Measurements from ENCODE around the gene CDK18. TPM values are rescaled to one million over a fixed set of nuclear protein-coding genes. Genes with fewer than 3 reads are reported as not detected.

The CDK18 gene
- total RNA-seq, 1 donor from 2014 or later, result 3.0 TPM

DNA sequence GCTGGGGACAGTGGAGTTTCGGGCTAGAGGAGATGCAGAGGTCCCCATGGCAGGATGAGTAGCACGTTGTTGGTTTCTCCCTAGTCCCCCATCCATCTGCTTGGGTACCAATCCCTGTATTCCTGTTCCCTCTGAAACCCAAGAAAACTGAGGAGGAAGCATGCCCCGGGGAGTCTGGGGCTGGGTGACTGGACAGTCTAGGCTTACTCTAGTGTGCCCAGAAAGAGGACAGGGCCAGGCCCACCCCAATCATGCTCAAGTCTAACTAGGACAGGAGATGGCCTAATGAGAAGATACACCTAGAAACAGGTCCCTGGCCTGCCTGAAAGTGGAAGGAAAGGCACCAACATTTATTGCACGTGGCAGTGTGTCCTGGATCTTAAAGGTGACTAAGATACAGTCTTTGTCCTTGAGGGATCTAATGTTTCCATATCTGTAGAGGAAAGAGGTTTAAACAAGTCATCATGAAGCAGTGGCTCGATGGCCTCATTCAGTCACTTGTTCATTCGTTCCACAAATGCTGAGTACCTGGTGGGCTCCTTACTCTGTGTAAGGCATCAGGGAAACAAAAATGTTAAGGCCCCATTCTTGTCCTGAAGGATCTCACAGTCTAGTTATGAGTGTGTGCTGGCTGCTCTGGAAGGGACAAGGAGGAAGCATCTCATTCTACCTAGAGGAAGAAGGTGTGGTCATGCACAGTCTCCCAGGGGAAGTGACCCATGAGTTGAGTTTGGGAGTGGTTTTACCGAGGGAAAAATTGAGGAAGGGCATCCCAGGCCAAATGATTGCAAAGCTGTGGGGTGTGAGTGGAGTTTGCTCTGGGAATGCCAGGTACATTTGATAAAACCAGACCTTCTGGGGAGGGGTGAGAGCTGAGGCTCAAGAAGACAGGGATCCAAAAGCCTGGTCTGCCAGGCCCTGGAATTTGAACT, 10.0 kb downstream of the CDK18 start:
- H3K4me1 Mint-ChIP-seq (ENCODE audit: unreplicated experiment), result peaks cover 27% of the 10 kb centered on the region
- TF ChIP-seq, protein P1, sequence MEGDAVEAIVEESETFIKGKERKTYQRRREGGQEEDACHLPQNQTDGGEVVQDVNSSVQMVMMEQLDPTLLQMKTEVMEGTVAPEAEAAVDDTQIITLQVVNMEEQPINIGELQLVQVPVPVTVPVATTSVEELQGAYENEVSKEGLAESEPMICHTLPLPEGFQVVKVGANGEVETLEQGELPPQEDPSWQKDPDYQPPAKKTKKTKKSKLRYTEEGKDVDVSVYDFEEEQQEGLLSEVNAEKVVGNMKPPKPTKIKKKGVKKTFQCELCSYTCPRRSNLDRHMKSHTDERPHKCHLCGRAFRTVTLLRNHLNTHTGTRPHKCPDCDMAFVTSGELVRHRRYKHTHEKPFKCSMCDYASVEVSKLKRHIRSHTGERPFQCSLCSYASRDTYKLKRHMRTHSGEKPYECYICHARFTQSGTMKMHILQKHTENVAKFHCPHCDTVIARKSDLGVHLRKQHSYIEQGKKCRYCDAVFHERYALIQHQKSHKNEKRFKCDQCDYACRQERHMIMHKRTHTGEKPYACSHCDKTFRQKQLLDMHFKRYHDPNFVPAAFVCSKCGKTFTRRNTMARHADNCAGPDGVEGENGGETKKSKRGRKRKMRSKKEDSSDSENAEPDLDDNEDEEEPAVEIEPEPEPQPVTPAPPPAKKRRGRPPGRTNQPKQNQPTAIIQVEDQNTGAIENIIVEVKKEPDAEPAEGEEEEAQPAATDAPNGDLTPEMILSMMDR (IDR thresholded peaks at IDR 0.05), result no peak
- no peaks in the 10 kb centered on the region for H3K36me3 Mint-ChIP-seq (ENCODE audit: unreplicated experiment)
- no peaks in the 10 kb centered on the region for H3K9me3 Mint-ChIP-seq (ENCODE audit: unreplicated experiment)
- H3K4me3 Mint-ChIP-seq (ENCODE audit: unreplicated experiment), result no peak overlapping the region
- peaks cover 13% of the 10 kb centered on the region for H3K27me3 Mint-ChIP-seq (ENCODE audit: unreplicated experiment)
- no peak overlapping the region for H3K27ac Mint-ChIP-seq (ENCODE audit: unreplicated experiment)
- no peak for DNase-seq (ENCODE audit: extremely low spot score, unreplicated experiment)

DNA sequence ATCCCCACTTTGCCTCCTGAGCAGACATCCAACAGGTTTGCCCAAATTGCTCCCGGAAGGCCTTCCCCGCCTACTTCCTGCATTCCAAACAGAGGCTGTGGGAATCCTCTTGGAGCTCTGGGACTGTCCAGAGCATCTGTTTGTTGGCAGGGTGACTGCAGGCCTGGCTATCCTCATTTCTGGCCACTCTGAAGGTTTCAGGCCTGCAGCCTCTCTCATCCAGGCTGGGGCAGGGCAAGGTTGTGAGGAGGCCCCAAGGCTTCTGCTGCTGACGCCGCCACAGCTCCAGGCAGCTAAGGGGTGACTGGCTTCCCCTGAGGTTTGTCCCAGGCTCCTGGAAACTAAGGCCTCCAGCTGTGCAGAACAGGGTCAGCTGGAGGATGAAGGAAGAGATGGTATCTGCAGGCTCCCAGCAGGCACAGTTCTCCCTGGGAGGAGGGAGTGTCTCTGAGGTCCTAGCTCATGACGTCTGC, 11.3 kb downstream of the CDK18 start:
- TF ChIP-seq, protein P1 (IDR thresholded peaks at IDR 0.05), result no peak
- Mint-ChIP-seq H3K9me3 (ENCODE audit: unreplicated experiment) (no peaks in the 10 kb centered on the region), H3K4me1 (ENCODE audit: unreplicated experiment) (peaks cover 30% of the 10 kb centered on the region), H3K4me3 (ENCODE audit: unreplicated experiment) (no peak overlapping the region), H3K36me3 (ENCODE audit: unreplicated experiment) (no peaks in the 10 kb centered on the region), H3K27me3 (ENCODE audit: unreplicated experiment) (peaks cover 18% of the 10 kb centered on the region), H3K27ac (ENCODE audit: unreplicated experiment) (no peak overlapping the region)
- no peak for DNase-seq (ENCODE audit: extremely low spot score, unreplicated experiment)

DNA sequence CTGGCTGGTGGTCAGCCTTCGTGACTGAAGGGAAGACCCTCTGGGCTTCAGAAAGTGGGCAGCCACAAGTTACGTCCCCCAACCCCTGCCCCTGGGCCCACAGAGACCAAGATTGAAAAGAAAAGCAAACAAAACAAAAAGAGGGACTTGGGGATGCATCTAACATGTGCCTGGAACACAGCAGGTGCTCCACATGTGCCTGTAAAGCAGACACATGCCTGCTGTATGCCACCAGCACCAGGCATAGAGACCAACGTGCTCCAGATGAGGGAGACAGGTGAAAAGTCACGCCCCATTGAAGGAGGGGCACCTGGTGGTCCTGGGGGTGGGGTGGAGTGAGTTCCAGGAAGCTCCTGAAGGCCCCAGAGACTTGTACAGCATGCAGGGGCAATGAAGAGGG, 11.9 kb downstream of the CDK18 start:
- peaks cover 18% of the 10 kb centered on the region for H3K27me3 Mint-ChIP-seq (ENCODE audit: unreplicated experiment)
- no peak overlapping the region for H3K4me3 Mint-ChIP-seq (ENCODE audit: unreplicated experiment)
- peaks cover 30% of the 10 kb centered on the region for H3K4me1 Mint-ChIP-seq (ENCODE audit: unreplicated experiment)
- H3K9me3 Mint-ChIP-seq (ENCODE audit: unreplicated experiment), result no peaks in the 10 kb centered on the region
- DNase-seq (ENCODE audit: extremely low spot score, unreplicated experiment), result no peak
- no peak overlapping the region for H3K27ac Mint-ChIP-seq (ENCODE audit: unreplicated experiment)
- TF ChIP-seq, protein P1 (IDR thresholded peaks at IDR 0.05), result no peak
- no peaks in the 10 kb centered on the region for H3K36me3 Mint-ChIP-seq (ENCODE audit: unreplicated experiment)

DNA sequence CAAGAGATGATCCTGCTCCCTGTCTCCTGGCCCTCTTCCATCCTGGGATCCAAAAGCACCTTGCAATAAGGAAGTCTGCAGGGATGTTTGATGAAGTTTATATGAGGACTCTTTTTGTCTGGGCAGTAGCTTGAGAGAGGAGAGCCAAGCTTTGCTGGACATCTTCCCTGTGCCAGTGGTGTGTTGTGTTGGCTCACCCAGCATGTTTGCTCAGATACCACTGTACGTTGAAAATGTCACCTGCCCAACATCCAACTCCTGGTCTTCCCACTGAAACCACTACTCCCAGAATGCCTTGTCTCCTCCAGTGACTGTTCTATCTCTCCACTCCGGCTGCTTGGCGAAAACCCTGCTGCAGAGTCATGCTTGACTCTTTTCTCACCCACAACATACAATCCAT, 12.8 kb downstream of the CDK18 start:
- Mint-ChIP-seq H3K4me1 (ENCODE audit: unreplicated experiment) (peaks cover 26% of the 10 kb centered on the region), H3K9me3 (ENCODE audit: unreplicated experiment) (no peaks in the 10 kb centered on the region), H3K27me3 (ENCODE audit: unreplicated experiment) (peaks cover 26% of the 10 kb centered on the region), H3K36me3 (ENCODE audit: unreplicated experiment) (no peaks in the 10 kb centered on the region), H3K4me3 (ENCODE audit: unreplicated experiment) (no peak overlapping the region), H3K27ac (ENCODE audit: unreplicated experiment) (no peak overlapping the region)
- DNase-seq (ENCODE audit: extremely low spot score, unreplicated experiment), result no peak
- TF ChIP-seq, protein P1 (IDR thresholded peaks at IDR 0.05), result no peak

DNA sequence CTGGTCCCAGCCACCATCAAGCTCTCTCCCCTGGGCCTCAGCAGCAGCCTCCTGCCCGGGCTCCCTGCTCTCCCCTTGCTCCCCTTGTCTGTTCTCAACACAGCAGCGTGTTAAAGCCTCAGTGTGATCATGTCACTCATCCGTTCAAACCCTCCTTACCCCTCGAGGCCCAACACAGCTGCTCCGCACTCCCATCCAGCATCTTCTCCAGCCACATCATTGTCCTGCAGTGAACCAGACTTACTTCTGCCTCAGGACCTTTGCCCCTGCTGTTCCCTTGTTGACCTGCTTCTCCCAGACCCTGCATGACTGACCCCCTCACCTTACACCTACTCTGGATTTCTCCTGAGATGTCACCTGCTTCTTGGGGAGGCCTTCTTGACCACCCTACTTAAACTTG, 13.3 kb downstream of the CDK18 start:
- TF ChIP-seq, protein P1 (IDR thresholded peaks at IDR 0.05), result no peak
- Mint-ChIP-seq H3K27ac (ENCODE audit: unreplicated experiment) (no peak overlapping the region), H3K4me1 (ENCODE audit: unreplicated experiment) (peaks cover 22% of the 10 kb centered on the region), H3K27me3 (ENCODE audit: unreplicated experiment) (peaks cover 26% of the 10 kb centered on the region), H3K36me3 (ENCODE audit: unreplicated experiment) (no peaks in the 10 kb centered on the region), H3K9me3 (ENCODE audit: unreplicated experiment) (no peaks in the 10 kb centered on the region), H3K4me3 (ENCODE audit: unreplicated experiment) (no peak overlapping the region)
- DNase-seq (ENCODE audit: extremely low spot score, unreplicated experiment), result no peak

Data from osteocyte (in vitro differentiated cells).